ENCODE measurements around the gene CHST9.

DNA sequence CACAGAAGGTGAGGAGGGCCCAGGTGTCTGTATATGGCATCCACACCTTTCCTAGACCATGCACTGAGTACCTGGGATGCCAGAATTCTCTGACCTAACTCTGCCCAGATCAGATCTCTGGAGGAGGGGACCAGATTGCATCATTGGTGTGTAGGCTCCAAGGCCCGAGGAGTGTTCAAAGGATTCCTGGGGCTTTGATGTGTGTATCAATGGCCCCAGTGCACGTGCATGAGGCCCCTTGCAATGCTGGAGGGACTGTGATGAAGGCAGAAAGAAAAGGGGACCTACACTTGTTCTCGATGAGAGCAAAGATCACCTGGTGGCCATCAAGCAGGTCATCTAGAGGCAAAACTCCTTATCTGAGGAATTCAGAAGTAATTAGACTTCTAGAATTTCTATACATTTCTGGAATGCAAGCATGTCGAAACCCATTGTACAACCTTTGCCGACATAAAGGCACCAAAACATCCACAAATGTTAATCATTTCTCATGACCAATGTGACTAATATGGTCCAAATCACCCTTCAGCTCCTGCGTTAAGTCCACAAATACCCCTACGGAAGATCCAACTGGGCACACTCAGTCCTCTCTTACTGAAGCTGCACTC lies 123.5 kb downstream of the CHST9 start:
- TF ChIP-seq, protein P1, sequence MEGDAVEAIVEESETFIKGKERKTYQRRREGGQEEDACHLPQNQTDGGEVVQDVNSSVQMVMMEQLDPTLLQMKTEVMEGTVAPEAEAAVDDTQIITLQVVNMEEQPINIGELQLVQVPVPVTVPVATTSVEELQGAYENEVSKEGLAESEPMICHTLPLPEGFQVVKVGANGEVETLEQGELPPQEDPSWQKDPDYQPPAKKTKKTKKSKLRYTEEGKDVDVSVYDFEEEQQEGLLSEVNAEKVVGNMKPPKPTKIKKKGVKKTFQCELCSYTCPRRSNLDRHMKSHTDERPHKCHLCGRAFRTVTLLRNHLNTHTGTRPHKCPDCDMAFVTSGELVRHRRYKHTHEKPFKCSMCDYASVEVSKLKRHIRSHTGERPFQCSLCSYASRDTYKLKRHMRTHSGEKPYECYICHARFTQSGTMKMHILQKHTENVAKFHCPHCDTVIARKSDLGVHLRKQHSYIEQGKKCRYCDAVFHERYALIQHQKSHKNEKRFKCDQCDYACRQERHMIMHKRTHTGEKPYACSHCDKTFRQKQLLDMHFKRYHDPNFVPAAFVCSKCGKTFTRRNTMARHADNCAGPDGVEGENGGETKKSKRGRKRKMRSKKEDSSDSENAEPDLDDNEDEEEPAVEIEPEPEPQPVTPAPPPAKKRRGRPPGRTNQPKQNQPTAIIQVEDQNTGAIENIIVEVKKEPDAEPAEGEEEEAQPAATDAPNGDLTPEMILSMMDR (optimal IDR thresholded peaks at IDR 0.05 in 1 of 3, IDR thresholded peaks at IDR 0.05 in 1 of 3, conservative IDR thresholded peaks at IDR 0.05 in 1 of 3; ENCODE audit: extremely low read depth in 1 of 3, insufficient read depth in 2 of 3, low read length in 3 of 3), result no peak
- TF ChIP-seq EZH2 (IDR thresholded peaks at IDR 0.05; ENCODE audit: low read length), result no peak

Data from keratinocyte (primary cell).